Peyer's patch (tissue), 4 donors: ENCODE data around the gene IMMP2L.

Experiments used
- CTCF ChIP-seq, 6 experiments: fragments of 450-650 bp in 4 of 6; fragments of 200-600 bp in 2 of 6; sonication (generic) in 1 of 6; IDR thresholded peaks; one replicate each; pipeline ENCODE4 v1.5.1; 2017 to 2019; ENCODE audit warnings: antibody characterized with exemption in 6 of 6, mild to moderate bottlenecking in 3 of 6, moderate library complexity in 1 of 6
- POLR2A ChIP-seq, 2 donors: fragments of 450-650 bp; IDR thresholded peaks; one replicate each; pipeline ENCODE4 v1.5.1; 2017; ENCODE audit warnings: antibody characterized with exemption in 2 of 2, mild to moderate bottlenecking in 2 of 2, moderate library complexity in 2 of 2

- no peak for TF ChIP-seq CTCF (IDR thresholded peaks at IDR 0.05)
- TF ChIP-seq POLR2A (IDR thresholded peaks at IDR 0.05) = no peak
Measured at GRCh38 chr7:110880971-110881370, 681.3 kb downstream of the IMMP2L start.
